K562 (cell line): ENCODE results near the gene SLC25A42. TPM values are rescaled to one million over a fixed set of nuclear protein-coding genes. Genes with fewer than 3 reads are reported as not detected.

Experiments used
- CBFB ChIP-seq: sonication (generic); formaldehyde crosslinking; IDR thresholded peaks from 2 replicates; pipeline ENCODE4 v1.4.0; 2020; ENCODE audit warnings: mild to moderate bottlenecking, missing genetic modification reagents
- CHD2 ChIP-seq: IDR thresholded peaks from 2 replicates; pipeline ENCODE4 v1.6.1; 2011; ENCODE audit warnings: low read depth, low read length
- CREB1 ChIP-seq, 2 experiments: sonication (generic) in 1 of 2; formaldehyde crosslinking in 1 of 2; IDR thresholded peaks; 2 replicates each; pipeline versions ENCODE4 v1.6.1 to v1.8.0; 2012 to 2022; ENCODE audit warnings: inconsistent platforms in 1 of 2, mild to moderate bottlenecking in 1 of 2, missing genetic modification reagents in 1 of 2, moderate library complexity in 1 of 2
- CXXC5 ChIP-seq: fragments of 250-450 bp; sonication (Bioruptor Pico); IDR thresholded peaks from 2 replicates; pipeline ENCODE4 v1.8.0; 2022; ENCODE audit warnings: inconsistent platforms, mild to moderate bottlenecking, moderate library complexity
- ERF ChIP-seq: fragments of 450-650 bp; formaldehyde crosslinking; IDR thresholded peaks from 2 replicates; pipeline ENCODE4 v1.4.0; 2020; ENCODE audit warnings: mild to moderate bottlenecking, mixed read lengths
- FIP1L1 ChIP-seq: fragments of 200-400 bp; formaldehyde crosslinking; IDR thresholded peaks from 2 replicates; pipeline ENCODE4 v1.6.1; 2018; ENCODE audit warnings: mild to moderate bottlenecking, low read depth, low read length; ENCODE audit not compliant: poor library complexity, severe bottlenecking
- FOXJ2 ChIP-seq: fragments of 200-800 bp; sonication (Bioruptor generic); IDR thresholded peaks from 2 replicates; pipeline ENCODE4 v1.6.1; 2016; ENCODE audit warnings: missing genetic modification characterization, missing compliant biosample characterization
- IRF2 ChIP-seq: sonication (generic); formaldehyde crosslinking; IDR thresholded peaks from 2 replicates; pipeline ENCODE4 v1.8.1; 2022; ENCODE audit warnings: mild to moderate bottlenecking, missing genetic modification reagents
- JUN ChIP-seq, 2 experiments: sonication (generic) in 1 of 2; formaldehyde crosslinking in 1 of 2; IDR thresholded peaks; 2 replicates each; pipeline versions ENCODE4 v1.6.1 to v1.8.0; 2012 to 2022; ENCODE audit warnings: borderline replicate concordance in 2 of 2, mild to moderate bottlenecking in 2 of 2, improper control_type of control experiment in 1 of 2, low read depth in 1 of 2, low read length in 1 of 2, missing genetic modification reagents in 1 of 2
- MCM5 ChIP-seq: fragments of 450-650 bp; IDR thresholded peaks from 2 replicates; pipeline ENCODE4 v1.6.1; 2016; ENCODE audit warnings: low read depth
- MCM7 ChIP-seq, 2 experiments: fragments of 450-650 bp; IDR thresholded peaks; 2 replicates each; pipeline ENCODE4 v1.6.1; 2016 to 2018
- POLR2G ChIP-seq: fragments of 200-400 bp; formaldehyde crosslinking; IDR thresholded peaks from 2 replicates; pipeline ENCODE4 v1.6.1; 2017; ENCODE audit warnings: low read depth, mild to moderate bottlenecking, antibody characterized with exemption, low read length, moderate library complexity
- POLR3G ChIP-seq: IDR thresholded peaks from 2 replicates; pipeline ENCODE4 v1.6.1; 2011; ENCODE audit not compliant: insufficient read length, insufficient replicate concordance; ENCODE audit errors: extremely low read depth
- SLC30A9 ChIP-seq: fragments of 250-450 bp; sonication (Bioruptor Pico); IDR thresholded peaks from 2 replicates; pipeline ENCODE4 v1.8.0; 2022; ENCODE audit warnings: mild to moderate bottlenecking, moderate library complexity
- SMARCB1 ChIP-seq: IDR thresholded peaks from 2 replicates; pipeline ENCODE4 v1.6.1; 2011; ENCODE audit warnings: improper control_type of control experiment, low read depth; ENCODE audit not compliant: insufficient read length
- SRF ChIP-seq, 2 experiments: fragments of 250-450, 450-650 bp in 1 of 2; sonication (Bioruptor Pico) in 1 of 2; sonication (generic) in 1 of 2; formaldehyde crosslinking; IDR thresholded peaks; 2 replicates each; pipeline versions ENCODE4 v1.5.0 to v1.5.1; 2020 to 2022; ENCODE audit warnings: mild to moderate bottlenecking in 1 of 2, missing genetic modification reagents in 1 of 2
- ZKSCAN3 ChIP-seq: fragments of 250-450 bp; sonication (Bioruptor Pico); IDR thresholded peaks from 2 replicates; pipeline ENCODE4 v1.4.0; 2020
- ZNF134 ChIP-seq: fragments of 250-450 bp; sonication (Bioruptor Pico); conservative IDR thresholded peaks from 2 replicates; pipeline ENCODE4 v1.4.0; 2020
- polyA plus RNA-seq, 8 experiments: library from polyadenylated mRNA; depleted of rRNA in 4 of 8; stranded (reverse) in 5 of 8; unstranded in 3 of 8; fragments of >200 nt; fragmentation: Nextera tagmentation in 2 of 8; fragmentation: Illumina TruSeq in 1 of 8; extraction: Ambion mirVana in 2 of 8; extraction: Trizol in 1 of 8; gene quantifications; 2 replicates each; pipeline versions ENCODE4 v1.2.1 to v1.2.3, GENCODE V29; 2011 to 2014; ENCODE audit warnings: inconsistent platforms in 1 of 8, missing spikeins in 1 of 8
- total RNA-seq, 7 experiments: library from RNA; depleted of rRNA in 6 of 7; stranded (reverse); fragments of >200 nt in 6 of 7; fragmentation: Illumina TruSeq in 2 of 7; extraction: Trizol in 2 of 7; gene quantifications; 2 replicates each; pipeline versions ENCODE4 v1.2.1 to v1.2.3, GENCODE V29; 2011 to 2021; ENCODE audit warnings: low replicate concordance in 1 of 7
- TF ChIP-seq, protein P1 (sequence below): conservative IDR thresholded peaks from 2 replicates; pipeline ENCODE4 v1.6.1; 2011; ENCODE audit warnings: low read depth, mild to moderate bottlenecking, low read length; ENCODE audit not compliant: control insufficient read depth
- TF ChIP-seq, protein P2 (sequence below): fragments of 250-450 bp; sonication (Bioruptor Pico); IDR thresholded peaks from 2 replicates; pipeline ENCODE4 v1.4.0; 2020; ENCODE audit warnings: mild to moderate bottlenecking, moderate library complexity
- TF ChIP-seq, protein P3 (sequence below): IDR thresholded peaks from 2 replicates; pipeline ENCODE4 v1.6.1; 2014; ENCODE audit warnings: antibody characterized with exemption
- TF ChIP-seq, protein P4 (sequence below): fragments of 250-450 bp; sonication (Bioruptor Pico); IDR thresholded peaks from 2 replicates; pipeline ENCODE4 v1.8.0; 2022; ENCODE audit warnings: inconsistent platforms, mild to moderate bottlenecking, moderate library complexity, borderline replicate concordance

Gene SLC25A42
- total and polyA plus RNA-seq, 9 of the 15 experiments (the other 6 are each of a cell fraction or from before 2014, with no cell fraction given) = 0.59 to 32.2 (median 14.1) TPM

DNA sequence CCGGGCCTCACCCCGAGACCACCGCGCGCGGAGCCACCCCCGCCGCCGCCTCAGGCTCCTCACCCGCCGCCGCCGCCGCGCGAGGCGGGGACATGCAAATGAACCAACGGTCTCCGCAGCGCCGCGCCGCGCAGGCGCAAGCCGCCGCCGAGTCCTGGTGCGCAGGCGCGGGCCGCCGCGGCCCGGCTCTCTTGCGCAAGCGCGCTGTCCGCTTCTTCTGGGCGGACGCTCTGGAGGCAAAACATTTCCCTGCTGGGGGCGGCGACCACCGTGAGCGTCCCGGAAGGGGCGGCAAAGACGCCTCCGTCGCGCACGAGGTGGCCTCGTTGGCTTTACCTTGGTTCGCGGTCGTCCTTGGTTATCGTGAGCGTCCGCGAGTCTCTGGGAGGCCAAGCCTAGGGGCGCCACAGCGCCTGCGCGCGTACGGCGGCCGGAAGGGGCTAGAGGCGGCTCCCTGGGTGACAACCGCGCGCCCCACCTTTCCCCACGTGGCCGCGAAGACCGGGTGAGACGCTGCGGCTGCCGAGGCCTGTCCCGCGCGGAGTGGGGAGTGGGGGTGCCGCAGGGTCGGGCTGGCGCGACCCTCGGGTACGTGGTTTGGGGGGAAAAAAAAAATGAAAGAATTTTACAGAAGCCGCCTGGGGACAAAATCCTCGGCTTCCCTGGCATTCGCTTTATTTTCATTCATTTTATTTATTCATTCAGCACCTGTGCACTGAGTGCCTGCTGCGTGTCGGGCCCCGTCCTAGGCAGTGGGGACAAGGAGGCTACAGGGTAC lies 30.2 kb upstream of the SLC25A42 start, which contains the start of the genes ARMC6 and SUGP2 (continued):
- peak; percentile 40 for TF ChIP-seq CHD2
- peak; percentile 55; the same call in 1 of the 2 replicates for TF ChIP-seq JUN (IDR thresholded peaks at IDR 0.05; ENCODE audit: borderline replicate concordance, low read depth, low read length)
- TF ChIP-seq JUN (CRISPR knock-in tag; IDR thresholded peaks at IDR 0.05; ENCODE audit: borderline replicate concordance) = no peak
- TF ChIP-seq SRF (CRISPR knock-in tag; IDR thresholded peaks at IDR 0.05) = no peak
- no peak for TF ChIP-seq ERF (CRISPR knock-in tag)
- TF ChIP-seq POLR3G = no peak
- TF ChIP-seq, protein P1, sequence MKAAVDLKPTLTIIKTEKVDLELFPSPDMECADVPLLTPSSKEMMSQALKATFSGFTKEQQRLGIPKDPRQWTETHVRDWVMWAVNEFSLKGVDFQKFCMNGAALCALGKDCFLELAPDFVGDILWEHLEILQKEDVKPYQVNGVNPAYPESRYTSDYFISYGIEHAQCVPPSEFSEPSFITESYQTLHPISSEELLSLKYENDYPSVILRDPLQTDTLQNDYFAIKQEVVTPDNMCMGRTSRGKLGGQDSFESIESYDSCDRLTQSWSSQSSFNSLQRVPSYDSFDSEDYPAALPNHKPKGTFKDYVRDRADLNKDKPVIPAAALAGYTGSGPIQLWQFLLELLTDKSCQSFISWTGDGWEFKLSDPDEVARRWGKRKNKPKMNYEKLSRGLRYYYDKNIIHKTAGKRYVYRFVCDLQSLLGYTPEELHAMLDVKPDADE = peak; percentile 82; the same call in 1 of the 2 replicates
- peak; percentile 95 for TF ChIP-seq FIP1L1
- TF ChIP-seq, protein P2, sequence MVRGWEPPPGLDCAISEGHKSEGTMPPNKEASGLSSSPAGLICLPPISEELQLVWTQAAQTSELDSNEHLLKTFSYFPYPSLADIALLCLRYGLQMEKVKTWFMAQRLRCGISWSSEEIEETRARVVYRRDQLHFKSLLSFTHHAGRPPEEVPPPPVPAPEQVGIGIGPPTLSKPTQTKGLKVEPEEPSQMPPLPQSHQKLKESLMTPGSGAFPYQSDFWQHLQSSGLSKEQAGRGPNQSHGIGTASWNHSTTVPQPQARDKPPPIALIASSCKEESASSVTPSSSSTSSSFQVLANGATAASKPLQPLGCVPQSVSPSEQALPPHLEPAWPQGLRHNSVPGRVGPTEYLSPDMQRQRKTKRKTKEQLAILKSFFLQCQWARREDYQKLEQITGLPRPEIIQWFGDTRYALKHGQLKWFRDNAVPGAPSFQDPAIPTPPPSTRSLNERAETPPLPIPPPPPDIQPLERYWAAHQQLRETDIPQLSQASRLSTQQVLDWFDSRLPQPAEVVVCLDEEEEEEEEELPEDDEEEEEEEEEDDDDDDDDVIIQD (CRISPR knock-in tag) = no peak
- no peak for TF ChIP-seq ZNF134 (CRISPR knock-in tag)
- TF ChIP-seq MCM7 (IDR thresholded peaks at IDR 0.05) = peak in 1 of 2 experiments; percentile 80; a peak in 1 of 4 replicates
- TF ChIP-seq, protein P3, sequence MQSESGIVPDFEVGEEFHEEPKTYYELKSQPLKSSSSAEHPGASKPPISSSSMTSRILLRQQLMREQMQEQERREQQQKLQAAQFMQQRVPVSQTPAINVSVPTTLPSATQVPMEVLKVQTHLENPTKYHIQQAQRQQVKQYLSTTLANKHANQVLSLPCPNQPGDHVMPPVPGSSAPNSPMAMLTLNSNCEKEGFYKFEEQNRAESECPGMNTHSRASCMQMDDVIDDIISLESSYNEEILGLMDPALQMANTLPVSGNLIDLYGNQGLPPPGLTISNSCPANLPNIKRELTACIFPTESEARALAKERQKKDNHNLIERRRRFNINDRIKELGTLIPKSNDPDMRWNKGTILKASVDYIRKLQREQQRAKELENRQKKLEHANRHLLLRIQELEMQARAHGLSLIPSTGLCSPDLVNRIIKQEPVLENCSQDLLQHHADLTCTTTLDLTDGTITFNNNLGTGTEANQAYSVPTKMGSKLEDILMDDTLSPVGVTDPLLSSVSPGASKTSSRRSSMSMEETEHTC = no peak; the same call in 1 of the 2 replicates
- TF ChIP-seq MCM5 = no peak
- TF ChIP-seq, protein P4, sequence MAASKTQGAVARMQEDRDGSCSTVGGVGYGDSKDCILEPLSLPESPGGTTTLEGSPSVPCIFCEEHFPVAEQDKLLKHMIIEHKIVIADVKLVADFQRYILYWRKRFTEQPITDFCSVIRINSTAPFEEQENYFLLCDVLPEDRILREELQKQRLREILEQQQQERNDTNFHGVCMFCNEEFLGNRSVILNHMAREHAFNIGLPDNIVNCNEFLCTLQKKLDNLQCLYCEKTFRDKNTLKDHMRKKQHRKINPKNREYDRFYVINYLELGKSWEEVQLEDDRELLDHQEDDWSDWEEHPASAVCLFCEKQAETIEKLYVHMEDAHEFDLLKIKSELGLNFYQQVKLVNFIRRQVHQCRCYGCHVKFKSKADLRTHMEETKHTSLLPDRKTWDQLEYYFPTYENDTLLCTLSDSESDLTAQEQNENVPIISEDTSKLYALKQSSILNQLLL (CRISPR knock-in tag) = no peak
- TF ChIP-seq CXXC5 (CRISPR knock-in tag) = peak; percentile 67
- TF ChIP-seq SLC30A9 (CRISPR knock-in tag) = peak; percentile 67; the same call in 1 of the 2 replicates
- peak; percentile 87 for TF ChIP-seq POLR2G
- TF ChIP-seq IRF2 (CRISPR knock-in tag) = no peak
- no peak for TF ChIP-seq SMARCB1
- no peak for TF ChIP-seq ZKSCAN3 (CRISPR knock-in tag)
- peak; percentile 64; the same call in 1 of the 2 replicates for TF ChIP-seq CBFB (CRISPR knock-in tag)
- TF ChIP-seq FOXJ2 (tag) = no peak
- TF ChIP-seq CREB1 (IDR thresholded peaks at IDR 0.05) = no peak
- peak; percentile 67 for TF ChIP-seq CREB1 (CRISPR knock-in tag; IDR thresholded peaks at IDR 0.05)
